Activated CD4-positive, alpha-beta T cell treated with anti-CD3 and anti-CD28 coated beads for 24 hours (primary cell): ENCODE measurements around the gene SLC25A26.
"Not testable (repeated sequence)": the region's sequence is repeated elsewhere in the genome, so short reads cannot be mapped to it uniquely, and the experiment has no call there.

Source experiments
- DNase-seq, 2 donors: peaks; one replicate each; pipeline ENCODE4 v3.0.0-alpha.2; 2020; ENCODE audit warnings: low read depth in 2 of 2

Gene SLC25A26

GRCh38 chr3:66410976-66411375 is 190.2 kb downstream of the SLC25A26 start:
- no peak for DNase-seq

GRCh38 chr3:66411474-66411873 is 190.7 kb downstream of the SLC25A26 start:
- no peak for DNase-seq

DNA sequence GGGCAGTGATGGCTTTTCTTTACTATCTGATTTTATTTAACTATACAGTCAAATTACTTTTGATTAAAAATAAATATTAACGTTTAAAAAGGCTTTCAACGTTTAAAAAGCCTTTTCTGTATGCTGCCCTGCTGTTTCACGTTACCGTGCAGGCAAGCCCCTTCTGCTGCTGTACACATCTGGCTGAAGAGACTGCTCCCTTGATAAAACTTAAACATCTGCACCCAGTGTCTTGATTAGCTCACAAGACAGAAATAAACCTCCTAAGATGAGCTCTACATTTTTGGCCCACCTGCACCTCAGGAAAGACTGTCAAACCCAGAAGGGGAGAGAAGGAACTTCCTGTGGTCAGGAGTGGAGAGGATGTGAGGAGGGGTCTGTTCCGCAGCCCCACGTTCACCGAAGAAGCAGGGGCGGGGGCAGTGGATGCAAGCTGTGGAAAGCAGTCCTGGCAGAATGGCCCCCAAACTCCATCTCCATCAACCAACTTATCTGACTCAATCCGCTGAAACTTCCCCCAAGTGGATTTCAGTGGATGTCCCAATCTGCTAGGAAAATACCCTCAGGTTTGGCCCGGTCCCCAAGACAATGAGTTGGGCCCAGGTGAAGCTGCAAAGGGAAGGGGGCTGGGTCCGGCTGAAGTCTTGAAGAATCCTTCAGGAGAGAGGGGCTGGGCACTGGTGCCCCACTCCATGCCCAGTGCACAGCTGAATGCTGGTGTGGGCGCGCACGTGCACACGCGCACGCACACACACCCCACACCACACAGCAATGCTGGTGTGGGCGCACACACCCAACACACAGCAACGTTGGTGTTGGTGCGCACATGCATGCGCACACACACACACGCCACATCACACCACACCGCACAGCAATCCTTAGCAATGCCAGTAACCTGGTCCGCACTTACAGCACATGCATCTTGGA is 191.4 kb downstream of the SLC25A26 start:
- DNase-seq: no peak

DNA sequence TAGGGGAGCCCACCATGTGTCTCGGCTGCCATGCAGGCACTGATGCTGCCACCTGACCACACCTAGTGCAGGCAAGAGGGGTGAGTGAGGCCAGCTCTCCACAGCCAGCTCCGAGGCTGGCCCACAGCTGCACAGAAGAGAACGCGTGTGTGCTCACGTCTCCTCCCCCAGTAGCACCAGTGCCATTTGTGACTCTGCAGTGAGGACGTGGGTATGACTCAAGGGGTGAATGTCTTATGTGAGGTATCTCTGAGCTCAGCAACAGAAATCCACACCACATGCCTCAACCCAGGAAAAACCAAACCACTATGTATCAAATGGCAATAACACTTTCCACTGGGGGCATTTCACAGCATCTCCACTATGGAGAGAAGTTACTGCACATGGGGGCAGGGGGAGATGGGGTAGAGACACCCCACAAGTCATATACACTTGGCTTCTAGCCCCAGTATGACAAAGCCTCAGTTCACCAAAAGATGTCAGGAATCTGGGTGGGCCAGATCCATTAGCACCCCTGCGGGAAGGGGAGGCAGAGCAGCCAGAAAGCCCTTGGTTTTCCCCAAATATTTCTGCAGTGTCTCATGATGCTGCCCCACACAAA is 192.4 kb downstream of the SLC25A26 start:
- DNase-seq: no peak

DNA sequence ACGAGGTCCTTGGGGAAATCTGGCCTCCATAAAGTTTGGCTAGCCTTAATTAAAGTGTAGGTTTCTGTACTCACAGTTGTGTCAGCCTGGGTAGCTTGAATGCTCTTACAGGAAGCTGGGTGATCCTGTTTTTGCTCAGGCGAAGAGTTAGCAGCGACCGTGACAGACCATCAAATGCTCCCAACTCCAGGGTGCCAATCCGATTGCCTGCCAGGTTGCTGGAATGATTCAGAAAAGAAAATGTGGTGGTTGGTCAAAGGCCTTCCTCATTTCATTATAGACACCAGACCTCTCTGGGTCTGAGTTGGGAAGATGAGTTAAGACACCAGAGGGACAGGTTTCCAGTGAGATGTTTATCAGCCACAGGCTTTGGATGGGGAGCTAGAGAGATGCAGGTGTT is 194.0 kb downstream of the SLC25A26 start:
- no peak for DNase-seq

DNA sequence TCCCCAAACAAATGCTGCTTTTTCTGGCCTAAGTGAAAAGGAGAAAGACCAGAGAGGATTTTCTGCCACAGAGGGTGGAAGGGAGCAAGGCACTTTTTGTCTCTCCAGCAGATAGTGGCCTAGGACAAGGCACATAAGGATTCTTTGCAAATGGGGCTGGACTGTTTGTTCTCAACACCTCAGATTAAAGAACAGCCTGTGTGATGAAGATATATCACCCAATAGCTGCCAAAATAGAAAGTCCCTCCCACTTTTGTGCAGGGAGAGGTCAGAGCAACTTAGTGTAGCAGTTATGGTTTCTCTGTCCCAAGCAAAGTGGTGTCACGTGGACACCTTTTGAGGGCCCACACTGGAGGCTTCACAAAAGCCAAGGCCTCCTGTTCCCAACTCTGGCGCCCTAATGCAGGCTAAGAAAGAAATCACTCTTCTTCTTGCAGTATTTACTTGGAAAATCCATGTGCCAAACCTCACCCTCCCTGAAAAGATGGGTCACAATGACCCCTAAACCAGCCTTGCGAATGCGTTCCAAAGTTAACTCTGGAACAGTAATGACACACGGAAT is 195.1 kb downstream of the SLC25A26 start:
- no peak for DNase-seq

GRCh38 chr3:66416556-66417304 is 195.9 kb downstream of the SLC25A26 start:
- DNase-seq: no peak

GRCh38 chr3:66418475-66418931 is 197.7 kb downstream of the SLC25A26 start:
- DNase-seq: no peak

- no peak for DNase-seq
These were observed 198.2 kb downstream of the SLC25A26 start for GRCh38 chr3:66419036-66419435.

DNA sequence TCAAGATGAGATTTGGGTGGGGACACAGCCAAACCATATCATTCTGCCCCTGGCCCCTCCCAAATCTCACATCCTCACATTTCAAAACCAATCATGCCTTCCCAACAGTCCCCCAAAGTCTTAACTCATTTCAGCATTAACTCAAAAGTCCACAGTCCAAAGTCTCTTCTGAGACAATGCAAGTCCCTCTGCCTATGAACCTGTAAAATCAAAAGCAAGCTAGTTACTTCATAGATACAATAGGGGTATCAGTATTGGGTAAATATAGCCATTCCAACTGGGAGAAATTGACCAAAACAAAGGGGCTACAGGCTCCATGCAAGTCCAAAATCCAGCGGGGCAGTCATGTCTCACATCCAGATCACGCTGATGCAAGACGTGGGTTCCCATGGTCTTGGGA is 200.3 kb downstream of the SLC25A26 start:
- not testable (repeated sequence) for DNase-seq

- not testable (repeated sequence) for DNase-seq
These were observed 201.1 kb downstream of the SLC25A26 start for GRCh38 chr3:66421893-66422292.

DNA sequence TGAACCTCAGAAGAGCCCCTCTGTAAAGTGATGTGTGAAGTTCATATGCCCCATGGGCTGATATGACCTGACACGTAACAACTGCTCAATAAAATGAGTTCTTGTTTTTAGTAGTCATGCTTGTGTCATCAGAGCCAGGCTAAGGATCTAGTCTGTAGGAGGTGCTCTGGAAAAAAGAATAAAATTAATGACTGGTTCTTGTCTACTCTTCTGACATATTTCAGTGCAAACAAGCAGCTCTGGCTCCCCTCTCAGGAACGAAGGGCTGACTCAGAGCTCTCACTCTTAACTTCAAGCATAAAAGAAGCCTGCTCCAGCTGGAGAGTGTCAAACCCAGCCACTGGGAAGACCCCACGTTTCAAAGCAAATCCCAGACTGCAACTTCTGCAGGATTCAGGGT is 203.0 kb downstream of the SLC25A26 start:
- no peak for DNase-seq

- no peak for DNase-seq
These were observed 204.2 kb downstream of the SLC25A26 start for GRCh38 chr3:66425032-66425431.

DNA sequence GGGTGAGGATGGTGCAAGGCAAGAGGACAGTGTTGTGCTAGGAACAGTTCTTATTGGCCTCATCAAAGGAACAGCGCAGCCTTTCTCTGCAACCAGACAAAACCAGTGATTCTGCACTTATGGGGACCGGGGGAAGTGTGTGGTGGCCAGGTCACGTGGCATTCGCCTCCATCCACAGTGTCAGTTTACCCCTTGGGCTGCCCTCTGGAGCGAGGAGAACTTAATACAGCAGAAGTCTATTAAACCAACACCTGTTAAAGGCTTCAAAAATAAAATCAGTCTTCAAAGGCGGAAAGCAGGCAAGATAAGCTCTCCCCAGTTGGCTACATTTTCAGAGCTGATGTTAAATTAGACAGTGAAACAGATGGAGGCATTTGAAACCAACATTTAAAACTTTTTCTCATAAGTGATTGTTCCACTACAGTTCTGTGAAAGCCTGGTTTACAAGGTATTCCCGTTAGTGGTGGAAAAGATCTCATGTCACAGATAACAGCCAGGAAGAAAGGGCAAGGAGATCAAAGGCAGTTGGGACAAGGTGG is 204.8 kb downstream of the SLC25A26 start:
- DNase-seq: no peak

DNA sequence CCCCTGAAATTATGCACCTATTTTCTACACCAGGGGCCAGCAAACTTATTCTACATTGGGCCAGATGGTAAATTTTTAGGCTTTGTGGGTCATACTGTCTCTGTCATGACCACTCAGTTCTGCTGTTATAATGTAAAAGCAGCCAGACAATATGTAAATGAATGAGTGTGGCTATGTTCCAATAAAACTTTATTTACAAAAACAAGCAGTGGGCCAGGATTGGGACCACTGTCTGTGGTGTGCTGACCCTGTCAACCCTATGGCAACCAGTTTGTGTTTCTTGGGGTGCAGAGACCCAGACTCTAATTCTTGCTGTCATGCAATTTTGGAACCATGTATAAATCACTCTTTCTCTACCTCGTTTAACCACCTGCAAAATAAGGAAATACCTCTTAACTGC is 205.3 kb downstream of the SLC25A26 start:
- no peak for DNase-seq

DNA sequence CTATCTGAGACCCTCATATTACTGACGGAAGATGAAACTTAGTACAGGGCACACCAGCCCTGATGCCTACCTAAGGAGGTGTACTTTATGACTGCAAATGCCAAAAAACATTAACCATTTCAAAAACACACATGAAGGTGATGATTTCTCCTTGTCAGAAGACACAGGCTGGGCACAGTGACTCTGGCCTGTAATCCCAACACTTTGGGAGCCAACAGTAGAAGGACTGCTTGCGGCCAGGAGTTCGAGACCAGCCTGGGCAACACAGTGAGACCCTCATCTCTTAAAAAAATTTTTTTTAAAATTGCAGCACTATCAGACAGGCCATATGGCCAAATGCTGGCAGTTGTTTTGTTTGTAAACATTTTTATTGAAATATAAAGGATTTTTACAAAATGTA is 206.6 kb downstream of the SLC25A26 start:
- no peak for DNase-seq

GRCh38 chr3:66427951-66428474 is 207.2 kb downstream of the SLC25A26 start:
- no peak for DNase-seq
